Stimulated activated effector memory CD8-positive, alpha-beta T cell treated with anti-CD3 and anti-CD28 coated beads, Interleukin-12 subunit alpha, Interleukin-12 subunit beta, amount 100 ng/mL, for 72 hours (primary cell): Measurements from ENCODE around the gene KRT15.

Experiments
- ATAC-seq: fragments of 150-1000 bp; cut with Tn5 transposase; 2 replicates; pipeline ENCODE4 v1.10.0; 2021
- DNase-seq, 2 donors: peaks; one replicate each; pipeline ENCODE4 v3.0.0; 2021 to 2022; ENCODE audit warnings: low spot score in 2 of 2
- H3K27ac Mint-ChIP-seq: one replicate; pipeline ENCODE4 v1.8.0; 2022; ENCODE audit warnings: mild to moderate bottlenecking, mixed read lengths
- H3K36me3 Mint-ChIP-seq: one replicate; pipeline ENCODE4 v1.8.0; 2022; ENCODE audit warnings: mild to moderate bottlenecking, mixed read lengths
- H3K4me1 Mint-ChIP-seq: one replicate; pipeline ENCODE4 v1.8.0; 2022; ENCODE audit warnings: mixed read lengths
- H3K4me3 Mint-ChIP-seq: one replicate; pipeline ENCODE4 v1.8.0; 2022; ENCODE audit warnings: mild to moderate bottlenecking, mixed read lengths
- H3K9me3 Mint-ChIP-seq: one replicate; pipeline ENCODE4 v1.8.0; 2022; ENCODE audit warnings: mixed read lengths

Gene KRT15

DNA sequence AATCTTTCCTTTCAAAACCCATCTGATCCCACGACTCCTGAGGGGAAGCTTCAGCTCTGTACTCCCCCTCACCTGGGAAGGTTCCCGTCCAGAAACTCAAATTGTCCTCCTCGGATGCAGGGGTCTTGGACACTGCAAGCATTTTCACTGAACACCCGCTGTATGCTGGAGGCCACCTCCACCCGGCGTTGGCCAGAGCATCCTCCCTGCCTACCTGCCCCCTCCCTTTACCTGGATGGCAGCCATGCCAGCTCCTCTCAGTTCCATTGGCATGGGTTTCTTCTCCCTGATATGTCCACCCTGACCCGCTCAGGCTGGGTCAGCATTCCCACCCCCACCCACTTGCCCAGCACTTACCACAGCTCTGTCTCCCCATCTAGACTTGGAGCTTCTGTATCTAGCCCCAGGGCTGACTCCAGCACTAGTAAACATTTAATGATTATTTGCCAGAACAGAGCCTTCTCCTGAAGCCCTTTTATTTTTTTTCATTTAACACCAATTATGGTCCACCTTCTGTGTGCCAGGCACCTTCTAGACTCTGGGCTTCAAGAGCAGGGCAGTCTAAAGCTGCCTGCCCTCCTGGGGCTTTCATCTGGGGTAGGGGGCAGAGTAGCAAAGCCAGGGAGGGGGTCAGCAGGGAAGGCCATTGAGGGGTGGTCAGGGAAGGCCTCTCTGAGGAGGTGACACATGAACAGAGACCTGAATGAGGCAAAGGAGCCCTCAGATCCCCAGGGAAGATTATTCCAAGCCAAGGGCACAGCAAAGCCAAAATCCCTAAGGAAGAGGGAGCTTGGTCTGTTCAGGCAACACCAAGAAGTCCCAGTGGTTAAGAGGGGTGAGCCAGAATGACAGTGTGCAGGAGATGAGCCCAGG is 18.3 kb upstream of the KRT15 start:
- no peak overlapping the region for H3K4me3 Mint-ChIP-seq
- ATAC-seq = no peak
- H3K27ac Mint-ChIP-seq = peak overlapping the region; percentile 37

GRCh38 chr17:41535764-41536481 is 17.2 kb upstream of the KRT15 start:
- H3K9me3 Mint-ChIP-seq = no peaks in the 10 kb centered on the region
- H3K4me3 Mint-ChIP-seq = no peak overlapping the region
- H3K36me3 Mint-ChIP-seq = no peaks in the 10 kb centered on the region
- no peaks in the 10 kb centered on the region for H3K4me1 Mint-ChIP-seq
- ATAC-seq (peak; percentile 25), DNase-seq (no peak)
- peak overlapping the region; percentile 37 for H3K27ac Mint-ChIP-seq

More for the DNA sequence above, 18.3 kb upstream of the KRT15 start:
- Mint-ChIP-seq H3K36me3 (no peaks in the 10 kb centered on the region), H3K9me3 (no peaks in the 10 kb centered on the region), H3K4me1 (no peaks in the 10 kb centered on the region)
- DNase-seq = no peak

- ATAC-seq = no peak
- H3K36me3 Mint-ChIP-seq = no peaks in the 10 kb centered on the region
- no peaks in the 10 kb centered on the region for H3K9me3 Mint-ChIP-seq
- H3K4me3 Mint-ChIP-seq = no peak overlapping the region
- H3K27ac Mint-ChIP-seq = no peak overlapping the region
- no peak for DNase-seq
- no peaks in the 10 kb centered on the region for H3K4me1 Mint-ChIP-seq
Measured at GRCh38 chr17:41534899-41535546, 16.3 kb upstream of the KRT15 start.

DNA sequence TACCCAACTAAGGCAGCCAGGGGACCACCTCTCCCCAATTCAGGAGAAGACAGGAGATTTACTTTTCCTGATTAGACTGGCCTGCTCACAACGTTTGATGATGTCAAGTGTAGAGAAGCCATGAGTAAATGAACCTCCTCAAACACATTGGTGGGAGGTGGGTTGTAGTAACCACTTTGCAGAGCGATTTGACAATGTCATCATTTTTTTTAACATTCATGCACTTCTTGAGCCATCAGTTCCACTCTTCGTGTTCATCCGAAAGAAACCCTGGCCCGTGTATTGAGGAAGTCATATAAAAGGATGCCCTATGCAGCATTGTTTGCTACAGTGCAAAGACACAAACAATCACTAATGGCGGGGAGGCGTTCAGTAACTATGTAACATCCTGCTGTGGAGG is 14.9 kb upstream of the KRT15 start:
- ATAC-seq (no peak), DNase-seq (no peak)
- Mint-ChIP-seq H3K4me3 (no peak overlapping the region), H3K27ac (no peak overlapping the region), H3K4me1 (peaks cover 7% of the 10 kb centered on the region), H3K9me3 (no peaks in the 10 kb centered on the region), H3K36me3 (no peaks in the 10 kb centered on the region)

GRCh38 chr17:41532947-41533570 is 14.4 kb upstream of the KRT15 start:
- Mint-ChIP-seq H3K36me3 (no peaks in the 10 kb centered on the region), H3K4me1 (peaks cover 7% of the 10 kb centered on the region), H3K27ac (no peak overlapping the region), H3K9me3 (no peaks in the 10 kb centered on the region), H3K4me3 (no peak overlapping the region)
- DNase-seq = no peak
- no peak for ATAC-seq

- DNase-seq = no peak
Measured at GRCh38 chr17:41531993-41532392, 13.3 kb upstream of the KRT15 start.

GRCh38 chr17:41530062-41531048 is 11.7 kb upstream of the KRT15 start:
- Mint-ChIP-seq H3K27ac (no peak overlapping the region), H3K36me3 (no peaks in the 10 kb centered on the region), H3K9me3 (no peaks in the 10 kb centered on the region), H3K4me3 (no peak overlapping the region), H3K4me1 (peaks cover 12% of the 10 kb centered on the region)
- ATAC-seq = no peak
- DNase-seq = no peak

More at GRCh38 chr17:41531993-41532392, 13.3 kb upstream of the KRT15 start:
- ATAC-seq = no peak
- Mint-ChIP-seq H3K36me3 (no peaks in the 10 kb centered on the region), H3K9me3 (no peaks in the 10 kb centered on the region), H3K4me1 (peaks cover 11% of the 10 kb centered on the region), H3K27ac (no peak overlapping the region), H3K4me3 (no peak overlapping the region)

- DNase-seq (no peak), ATAC-seq (no peak)
- Mint-ChIP-seq H3K9me3 (no peaks in the 10 kb centered on the region), H3K27ac (no peak overlapping the region), H3K36me3 (no peaks in the 10 kb centered on the region), H3K4me3 (peak overlapping the region; percentile 38), H3K4me1 (peaks cover 12% of the 10 kb centered on the region)
Measured at GRCh38 chr17:41529491-41529915, 10.8 kb upstream of the KRT15 start.

DNA sequence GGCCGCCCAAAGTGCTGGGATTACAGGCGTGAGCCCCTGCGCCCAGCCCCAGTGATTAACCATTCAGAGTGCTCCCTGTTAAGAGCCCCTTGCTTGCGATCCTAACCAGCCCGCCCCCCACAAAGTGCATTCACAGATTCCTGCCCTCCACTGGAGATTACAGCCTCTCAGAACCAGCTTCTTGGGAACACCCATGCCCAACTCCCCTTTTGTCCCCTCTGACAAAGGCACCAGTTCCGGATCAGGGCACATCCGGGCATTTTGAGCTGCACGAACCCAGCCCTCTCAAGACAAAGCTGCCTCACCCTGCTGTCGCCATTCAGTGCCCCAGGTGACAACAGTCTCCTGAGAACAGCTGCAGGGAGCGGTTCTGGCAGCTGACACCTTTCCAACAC is 10.3 kb upstream of the KRT15 start:
- ATAC-seq = no peak
- DNase-seq = no peak
- Mint-ChIP-seq H3K4me3 (peak overlapping the region; percentile 38), H3K36me3 (no peaks in the 10 kb centered on the region), H3K27ac (no peak overlapping the region), H3K4me1 (peaks cover 12% of the 10 kb centered on the region), H3K9me3 (no peaks in the 10 kb centered on the region)

GRCh38 chr17:41527063-41528023 is 8.7 kb upstream of the KRT15 start:
- no peak for DNase-seq
- ATAC-seq = peak; percentile 15
- no peak overlapping the region for H3K27ac Mint-ChIP-seq
- no peaks in the 10 kb centered on the region for H3K36me3 Mint-ChIP-seq
- peak overlapping the region; percentile 38 for H3K4me3 Mint-ChIP-seq
- peaks cover 12% of the 10 kb centered on the region for H3K4me1 Mint-ChIP-seq
- no peaks in the 10 kb centered on the region for H3K9me3 Mint-ChIP-seq

GRCh38 chr17:41524261-41524660 is 5.6 kb upstream of the KRT15 start:
- no peaks in the 10 kb centered on the region for H3K9me3 Mint-ChIP-seq
- no peak for ATAC-seq
- no peaks in the 10 kb centered on the region for H3K36me3 Mint-ChIP-seq
- no peak overlapping the region for H3K27ac Mint-ChIP-seq
- peaks cover 9% of the 10 kb centered on the region for H3K4me1 Mint-ChIP-seq
- DNase-seq = no peak
- no peak overlapping the region for H3K4me3 Mint-ChIP-seq

DNA sequence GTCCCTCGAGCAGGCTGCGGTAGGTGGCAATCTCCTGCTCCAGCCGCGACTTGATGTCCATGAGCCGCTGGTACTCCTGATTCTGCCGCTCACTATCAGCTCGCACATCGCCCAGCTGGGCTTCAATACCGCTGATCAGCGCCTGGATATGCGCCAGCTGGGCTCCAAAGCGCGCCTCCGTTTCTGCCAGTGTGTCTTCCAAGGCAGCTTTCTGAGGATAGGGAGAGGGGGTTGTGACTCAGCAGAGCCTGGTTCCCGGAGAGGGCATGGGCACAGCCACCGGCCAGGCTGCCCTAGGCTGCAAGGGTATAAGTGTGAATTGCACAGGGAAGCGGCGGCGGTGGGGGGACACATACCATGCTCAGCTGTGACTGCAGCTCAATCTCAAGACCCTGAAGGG is 5.1 kb upstream of the KRT15 start:
- H3K36me3 Mint-ChIP-seq = no peaks in the 10 kb centered on the region
- H3K4me1 Mint-ChIP-seq = peaks cover 6% of the 10 kb centered on the region
- H3K4me3 Mint-ChIP-seq = no peak overlapping the region
- H3K9me3 Mint-ChIP-seq = no peaks in the 10 kb centered on the region
- ATAC-seq (no peak), DNase-seq (no peak)
- H3K27ac Mint-ChIP-seq = no peak overlapping the region

GRCh38 chr17:41523225-41523593 is 4.5 kb upstream of the KRT15 start:
- H3K9me3 Mint-ChIP-seq = no peaks in the 10 kb centered on the region
- no peaks in the 10 kb centered on the region for H3K36me3 Mint-ChIP-seq
- H3K4me1 Mint-ChIP-seq = peaks cover 6% of the 10 kb centered on the region
- no peak overlapping the region for H3K4me3 Mint-ChIP-seq
- ATAC-seq = no peak
- no peak for DNase-seq
- no peak overlapping the region for H3K27ac Mint-ChIP-seq
